SK-N-SH (cell line): Measurements from ENCODE around the gene PPP2R2B. TPM values are rescaled to one million over a fixed set of nuclear protein-coding genes. Genes with fewer than 3 reads are reported as not detected.

Experiments
- CTCF ChIA-PET: fragments of 300-600, 350-600 bp; formaldehyde crosslinking; extraction: SDS; loops from one replicate; lab custom pipeline; 2021; lab: Yijun Ruan, JAX
- POLR2A ChIA-PET: fragments of 350-600 bp; sonication (Branson Sonifier 250); formaldehyde crosslinking; extraction: SDS; loops from one replicate; lab custom pipeline; 2020; ENCODE audit warnings: antibody characterized with exemption, inconsistent platforms; lab: Yijun Ruan, JAX
- DNase-seq: peaks from one replicate; pipeline ENCODE4 v3.0.0; 2012
- H2AFZ ChIP-seq: fragments of 200-600 bp; sonication (generic); 2 replicates; pipeline ENCODE4 v1.8.1; 2016; ENCODE audit warnings: antibody characterized with exemption, mild to moderate bottlenecking, low read depth
- H3F3A ChIP-seq: fragments of 200-600 bp; sonication (generic); replicated peaks from 2 replicates; pipeline ENCODE3; 2016; ENCODE audit warnings: antibody characterized with exemption, mild to moderate bottlenecking; ENCODE audit not compliant: insufficient read depth
- H3K27ac ChIP-seq, 2 experiments: fragments of 200-500 bp in 1 of 2; fragments of 200-600 bp in 1 of 2; sonication (Bioruptor generic) in 1 of 2; sonication (generic), shearing (Covaris generic) in 1 of 2; 2 replicates each; pipeline versions ENCODE4 v1.5.1 to v1.6.1; 2014 to 2016; ENCODE audit warnings: low read depth in 2 of 2, inconsistent platforms in 1 of 2, low read length in 1 of 2, mild to moderate bottlenecking in 1 of 2, mixed read lengths in 1 of 2
- H3K27me3 ChIP-seq: fragments of 200-600 bp; sonication (generic), shearing (Covaris generic); 2 replicates; pipeline ENCODE4 v1.6.1; 2016; ENCODE audit warnings: mixed run types; ENCODE audit not compliant: insufficient read depth
- H3K36me3 ChIP-seq, 2 experiments: fragments of 200-500 bp in 1 of 2; fragments of 200-600 bp in 1 of 2; sonication (Bioruptor generic) in 1 of 2; sonication (generic) in 1 of 2; replicated peaks in 1 of 2; 2 replicates each; pipeline versions ENCODE3 to v1.5.1; 2014 to 2016; ENCODE audit warnings: low read length in 1 of 2, mild to moderate bottlenecking in 1 of 2; ENCODE audit not compliant: insufficient read depth in 2 of 2, control insufficient read depth in 1 of 2
- H3K4me1 ChIP-seq, 2 experiments: fragments of 200-500 bp in 1 of 2; fragments of 200-600 bp in 1 of 2; sonication (Bioruptor generic) in 1 of 2; sonication (generic), shearing (Covaris generic) in 1 of 2; 2 replicates each; pipeline versions ENCODE4 v1.5.1 to v1.6.1; 2014 to 2016; ENCODE audit warnings: low read depth in 1 of 2, low read length in 1 of 2, mixed run types in 1 of 2; ENCODE audit not compliant: insufficient read depth in 2 of 2, control insufficient read depth in 1 of 2
- H3K4me2 ChIP-seq: fragments of 200-600 bp; sonication (generic), shearing (Covaris generic); 2 replicates; pipeline ENCODE4 v1.6.1; 2017; ENCODE audit warnings: mixed run types
- H3K4me3 ChIP-seq, 2 experiments: fragments of 200-500 bp in 1 of 2; fragments of 200-600 bp in 1 of 2; sonication (Bioruptor generic) in 1 of 2; sonication (generic), shearing (Covaris generic) in 1 of 2; 2 replicates each; pipeline versions ENCODE4 v1.5.1 to v1.8.1; 2014 to 2016; ENCODE audit warnings: low read depth in 2 of 2, inconsistent platforms in 1 of 2, low read length in 1 of 2, mild to moderate bottlenecking in 1 of 2, mixed read lengths in 1 of 2, moderate library complexity in 1 of 2
- H3K79me2 ChIP-seq: fragments of 200-600 bp; sonication (generic); 2 replicates; pipeline ENCODE4 v1.8.1; 2017; ENCODE audit warnings: mild to moderate bottlenecking; ENCODE audit not compliant: insufficient read depth
- H3K9ac ChIP-seq: fragments of 200-600 bp; sonication (generic); 2 replicates; pipeline ENCODE4 v1.6.1; 2017; ENCODE audit warnings: mixed run types
- H3K9me2 ChIP-seq: fragments of 200-600 bp; sonication (generic); 2 replicates; pipeline ENCODE4 v1.6.1; 2017; ENCODE audit warnings: mixed run types
- H3K9me3 ChIP-seq: fragments of 200-600 bp; sonication (generic); 2 replicates; pipeline ENCODE4 v1.6.1; 2017; ENCODE audit warnings: mixed run types, mild to moderate bottlenecking, moderate library complexity
- H4K20me1 ChIP-seq: fragments of 200-600 bp; sonication (generic); 2 replicates; pipeline ENCODE4 v1.6.1; 2017; ENCODE audit warnings: mild to moderate bottlenecking, mixed run types; ENCODE audit not compliant: insufficient read depth
- EP300 ChIP-seq, 2 experiments: IDR thresholded peaks; 2 replicates each; pipeline versions ENCODE4 v1.4.0 to v1.6.1; 2012; ENCODE audit warnings: borderline replicate concordance in 1 of 2, low read depth in 1 of 2, low read length in 1 of 2
- EZH2phosphoT487 ChIP-seq: fragments of 200-600 bp; sonication (generic); IDR thresholded peaks from 2 replicates; pipeline ENCODE4 v1.6.1; 2017; ENCODE audit warnings: low read depth, mixed run types, mild to moderate bottlenecking, antibody characterized with exemption, moderate library complexity, borderline replicate concordance
- FOXJ3 ChIP-seq: sonication (generic); formaldehyde crosslinking; IDR thresholded peaks from 2 replicates; pipeline ENCODE4 v1.5.1; 2020; ENCODE audit warnings: mild to moderate bottlenecking, missing genetic modification reagents
- GATA2 ChIP-seq: sonication (generic); formaldehyde crosslinking; IDR thresholded peaks from 2 replicates; pipeline ENCODE4 v1.5.0; 2020; ENCODE audit warnings: mild to moderate bottlenecking, missing genetic modification reagents
- JUND ChIP-seq: IDR thresholded peaks from 2 replicates; pipeline ENCODE4 v1.4.0; 2012
- NFIC ChIP-seq: IDR thresholded peaks from 2 replicates; pipeline ENCODE4 v1.4.0; 2012; ENCODE audit warnings: borderline replicate concordance
- RAD21 ChIP-seq: IDR thresholded peaks from 2 replicates; pipeline ENCODE4 v1.6.1; 2012; ENCODE audit warnings: mild to moderate bottlenecking, low read length
- RCOR1 ChIP-seq: fragments of 150-350 bp; IDR thresholded peaks from 2 replicates; pipeline ENCODE4 v1.6.1; 2017; ENCODE audit warnings: antibody characterized with exemption, low read length
- SMC3 ChIP-seq: IDR thresholded peaks from 2 replicates; pipeline ENCODE4 v1.6.1; 2012; ENCODE audit warnings: low read depth, low read length, improper control_type of control experiment
- TAF1 ChIP-seq: IDR thresholded peaks from 2 replicates; pipeline ENCODE4 v1.6.1; 2012; ENCODE audit warnings: low read depth, mild to moderate bottlenecking, low read length, moderate library complexity, borderline replicate concordance
- TCF12 ChIP-seq: IDR thresholded peaks from 2 replicates; pipeline ENCODE4 v1.4.0; 2012
- WGBS: methylation state at CpG from one replicate; pipeline ENCODE4 v1.1.6; 2017; ENCODE audit warnings: low lambda C conversion rate; 5-methylcytosine and 5-hydroxymethylcytosine counted together
- polyA plus RNA-seq, 3 experiments: library from polyadenylated mRNA; depleted of rRNA; stranded (reverse); fragments of >200 nt; gene quantifications; 2 replicates each; pipeline ENCODE4 v1.2.3, GENCODE V29; 2012
- TF ChIP-seq, protein P1 (sequence below): IDR thresholded peaks from 2 replicates; pipeline ENCODE4 v1.4.0; 2012; ENCODE audit warnings: low read depth, borderline replicate concordance
- TF ChIP-seq, protein P2 (sequence below): IDR thresholded peaks from 2 replicates; pipeline ENCODE4 v1.6.1; 2012; ENCODE audit warnings: mild to moderate bottlenecking, low read depth, low read length, moderate library complexity
- TF ChIP-seq, protein P3 (sequence below): fragments of 200-600 bp; sonication (generic); IDR thresholded peaks from 2 replicates; pipeline ENCODE4 v1.6.1; 2017; ENCODE audit warnings: antibody characterized with exemption, mild to moderate bottlenecking, moderate library complexity
- TF ChIP-seq, protein P4 (sequence below): IDR thresholded peaks from 2 replicates; pipeline ENCODE4 v1.4.0; 2012; ENCODE audit warnings: low read depth
- TF ChIP-seq, protein P5 (sequence below): fragments of 150-350 bp; IDR thresholded peaks from 2 replicates; pipeline ENCODE4 v1.6.1; 2016; ENCODE audit warnings: mild to moderate bottlenecking, low read depth, low read length

The PPP2R2B gene
- polyA plus RNA-seq, 1 of the 3 experiments (the other 2 are of a cell fraction) = 11.4 TPM

DNA sequence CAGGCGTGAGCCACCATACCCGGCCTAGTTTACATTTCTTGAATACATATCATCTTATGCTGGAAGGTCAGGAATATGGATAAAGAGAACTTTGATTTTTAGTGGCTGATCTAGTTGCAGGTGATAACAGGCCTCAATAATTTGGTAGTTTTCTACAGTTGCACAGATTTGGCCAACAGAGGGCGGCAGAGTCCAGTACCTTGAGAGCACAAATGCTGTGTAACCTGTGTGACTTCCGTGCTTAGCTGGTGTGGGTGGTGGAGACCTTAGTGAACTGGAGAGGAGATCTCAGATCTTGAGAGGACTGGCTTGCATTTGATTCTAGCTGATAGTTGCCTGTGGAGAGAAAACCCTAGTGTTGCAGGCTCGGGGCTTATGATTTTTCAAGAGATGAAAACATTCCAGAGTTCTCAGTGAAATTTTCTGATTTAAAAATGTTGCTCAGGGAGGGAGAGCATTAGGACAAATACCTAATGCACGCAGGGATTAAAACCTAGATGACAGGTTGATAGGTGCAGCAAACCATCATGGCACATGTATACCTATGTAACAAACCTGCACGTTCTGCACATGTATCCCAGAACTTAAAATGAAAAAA lies 345.2 kb downstream of the PPP2R2B start:
- H3K36me3 ChIP-seq = no peaks in the 10 kb centered on the region
- no peaks in the 10 kb centered on the region for H4K20me1 ChIP-seq
- H3K9ac ChIP-seq = no peak overlapping the region
- H3F3A ChIP-seq = no peaks in the 10 kb centered on the region
- DNase-seq = peak; percentile 71
- H3K4me1 ChIP-seq = no peaks in the 10 kb centered on the region
- H3K4me3 ChIP-seq = no peak overlapping the region; a peak in 1 of 4 replicates
- ChIA-PET CTCF (interaction anchor here (0.5 to 7.1 kb wide), 62 partner anchors 9 to 1045 kb away, joined by 3 to 145 read pairs (median 4); partner anchors contain the start of gene GPR151), POLR2A (interaction anchor here (0.6 to 1.3 kb wide), 2 partner anchors 433 to 655 kb away, joined by 3 read pairs; no protein-coding TSS in a partner anchor)
- 27% methylated on average over 7 of the region's 7 CpGs for WGBS
- no peaks in the 10 kb centered on the region for H3K9me3 ChIP-seq
- no peak overlapping the region for H3K27ac ChIP-seq
- no peak overlapping the region for H3K4me2 ChIP-seq
- no peak for TF ChIP-seq EP300 (IDR thresholded peaks at IDR 0.05; ENCODE audit: borderline replicate concordance in 1 of 2, low read depth in 1 of 2, low read length in 1 of 2)
- 0 out of 2 replicates have a peak, but pooled peaks have one; percentile 8 for TF ChIP-seq GATA2 (CRISPR knock-in tag)
- no peak for TF ChIP-seq NFIC
- TF ChIP-seq TAF1 = no peak
- TF ChIP-seq RAD21 = peak; percentile 95
- TF ChIP-seq SMC3 = peak; percentile 84
- TF ChIP-seq, protein P1, sequence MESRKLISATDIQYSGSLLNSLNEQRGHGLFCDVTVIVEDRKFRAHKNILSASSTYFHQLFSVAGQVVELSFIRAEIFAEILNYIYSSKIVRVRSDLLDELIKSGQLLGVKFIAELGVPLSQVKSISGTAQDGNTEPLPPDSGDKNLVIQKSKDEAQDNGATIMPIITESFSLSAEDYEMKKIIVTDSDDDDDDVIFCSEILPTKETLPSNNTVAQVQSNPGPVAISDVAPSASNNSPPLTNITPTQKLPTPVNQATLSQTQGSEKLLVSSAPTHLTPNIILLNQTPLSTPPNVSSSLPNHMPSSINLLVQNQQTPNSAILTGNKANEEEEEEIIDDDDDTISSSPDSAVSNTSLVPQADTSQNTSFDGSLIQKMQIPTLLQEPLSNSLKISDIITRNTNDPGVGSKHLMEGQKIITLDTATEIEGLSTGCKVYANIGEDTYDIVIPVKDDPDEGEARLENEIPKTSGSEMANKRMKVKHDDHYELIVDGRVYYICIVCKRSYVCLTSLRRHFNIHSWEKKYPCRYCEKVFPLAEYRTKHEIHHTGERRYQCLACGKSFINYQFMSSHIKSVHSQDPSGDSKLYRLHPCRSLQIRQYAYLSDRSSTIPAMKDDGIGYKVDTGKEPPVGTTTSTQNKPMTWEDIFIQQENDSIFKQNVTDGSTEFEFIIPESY = no peak
- TF ChIP-seq, protein P2, sequence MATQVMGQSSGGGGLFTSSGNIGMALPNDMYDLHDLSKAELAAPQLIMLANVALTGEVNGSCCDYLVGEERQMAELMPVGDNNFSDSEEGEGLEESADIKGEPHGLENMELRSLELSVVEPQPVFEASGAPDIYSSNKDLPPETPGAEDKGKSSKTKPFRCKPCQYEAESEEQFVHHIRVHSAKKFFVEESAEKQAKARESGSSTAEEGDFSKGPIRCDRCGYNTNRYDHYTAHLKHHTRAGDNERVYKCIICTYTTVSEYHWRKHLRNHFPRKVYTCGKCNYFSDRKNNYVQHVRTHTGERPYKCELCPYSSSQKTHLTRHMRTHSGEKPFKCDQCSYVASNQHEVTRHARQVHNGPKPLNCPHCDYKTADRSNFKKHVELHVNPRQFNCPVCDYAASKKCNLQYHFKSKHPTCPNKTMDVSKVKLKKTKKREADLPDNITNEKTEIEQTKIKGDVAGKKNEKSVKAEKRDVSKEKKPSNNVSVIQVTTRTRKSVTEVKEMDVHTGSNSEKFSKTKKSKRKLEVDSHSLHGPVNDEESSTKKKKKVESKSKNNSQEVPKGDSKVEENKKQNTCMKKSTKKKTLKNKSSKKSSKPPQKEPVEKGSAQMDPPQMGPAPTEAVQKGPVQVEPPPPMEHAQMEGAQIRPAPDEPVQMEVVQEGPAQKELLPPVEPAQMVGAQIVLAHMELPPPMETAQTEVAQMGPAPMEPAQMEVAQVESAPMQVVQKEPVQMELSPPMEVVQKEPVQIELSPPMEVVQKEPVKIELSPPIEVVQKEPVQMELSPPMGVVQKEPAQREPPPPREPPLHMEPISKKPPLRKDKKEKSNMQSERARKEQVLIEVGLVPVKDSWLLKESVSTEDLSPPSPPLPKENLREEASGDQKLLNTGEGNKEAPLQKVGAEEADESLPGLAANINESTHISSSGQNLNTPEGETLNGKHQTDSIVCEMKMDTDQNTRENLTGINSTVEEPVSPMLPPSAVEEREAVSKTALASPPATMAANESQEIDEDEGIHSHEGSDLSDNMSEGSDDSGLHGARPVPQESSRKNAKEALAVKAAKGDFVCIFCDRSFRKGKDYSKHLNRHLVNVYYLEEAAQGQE = no peak
- TF ChIP-seq FOXJ3 = no peak
- TF ChIP-seq, protein P3, sequence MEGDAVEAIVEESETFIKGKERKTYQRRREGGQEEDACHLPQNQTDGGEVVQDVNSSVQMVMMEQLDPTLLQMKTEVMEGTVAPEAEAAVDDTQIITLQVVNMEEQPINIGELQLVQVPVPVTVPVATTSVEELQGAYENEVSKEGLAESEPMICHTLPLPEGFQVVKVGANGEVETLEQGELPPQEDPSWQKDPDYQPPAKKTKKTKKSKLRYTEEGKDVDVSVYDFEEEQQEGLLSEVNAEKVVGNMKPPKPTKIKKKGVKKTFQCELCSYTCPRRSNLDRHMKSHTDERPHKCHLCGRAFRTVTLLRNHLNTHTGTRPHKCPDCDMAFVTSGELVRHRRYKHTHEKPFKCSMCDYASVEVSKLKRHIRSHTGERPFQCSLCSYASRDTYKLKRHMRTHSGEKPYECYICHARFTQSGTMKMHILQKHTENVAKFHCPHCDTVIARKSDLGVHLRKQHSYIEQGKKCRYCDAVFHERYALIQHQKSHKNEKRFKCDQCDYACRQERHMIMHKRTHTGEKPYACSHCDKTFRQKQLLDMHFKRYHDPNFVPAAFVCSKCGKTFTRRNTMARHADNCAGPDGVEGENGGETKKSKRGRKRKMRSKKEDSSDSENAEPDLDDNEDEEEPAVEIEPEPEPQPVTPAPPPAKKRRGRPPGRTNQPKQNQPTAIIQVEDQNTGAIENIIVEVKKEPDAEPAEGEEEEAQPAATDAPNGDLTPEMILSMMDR = peak; percentile 93
- TF ChIP-seq TCF12 = no peak
- 0 out of 2 replicates have a peak, but pooled peaks have one; percentile 47 for TF ChIP-seq RCOR1
- TF ChIP-seq, protein P4, sequence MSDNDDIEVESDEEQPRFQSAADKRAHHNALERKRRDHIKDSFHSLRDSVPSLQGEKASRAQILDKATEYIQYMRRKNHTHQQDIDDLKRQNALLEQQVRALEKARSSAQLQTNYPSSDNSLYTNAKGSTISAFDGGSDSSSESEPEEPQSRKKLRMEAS = no peak
- no peak for TF ChIP-seq JUND
- TF ChIP-seq EZH2phosphoT487 = no peak
- TF ChIP-seq, protein P5, sequence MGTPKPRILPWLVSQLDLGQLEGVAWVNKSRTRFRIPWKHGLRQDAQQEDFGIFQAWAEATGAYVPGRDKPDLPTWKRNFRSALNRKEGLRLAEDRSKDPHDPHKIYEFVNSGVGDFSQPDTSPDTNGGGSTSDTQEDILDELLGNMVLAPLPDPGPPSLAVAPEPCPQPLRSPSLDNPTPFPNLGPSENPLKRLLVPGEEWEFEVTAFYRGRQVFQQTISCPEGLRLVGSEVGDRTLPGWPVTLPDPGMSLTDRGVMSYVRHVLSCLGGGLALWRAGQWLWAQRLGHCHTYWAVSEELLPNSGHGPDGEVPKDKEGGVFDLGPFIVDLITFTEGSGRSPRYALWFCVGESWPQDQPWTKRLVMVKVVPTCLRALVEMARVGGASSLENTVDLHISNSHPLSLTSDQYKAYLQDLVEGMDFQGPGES = no peak
- TF ChIP-seq, all 33 proteins: peak for 5
- no peaks in the 10 kb centered on the region for H3K9me2 ChIP-seq
- no peaks in the 10 kb centered on the region for H3K27me3 ChIP-seq
- no peaks in the 10 kb centered on the region for H3K79me2 ChIP-seq
- H2AFZ ChIP-seq = no peak overlapping the region
